Measurements from ENCODE around the gene ZNF561. TPM values are rescaled to one million over a fixed set of nuclear protein-coding genes. Genes with fewer than 3 reads are reported as not detected.

ZNF561 gene
- total RNA-seq, 2 experiments from 2014 or later: 45.1 to 46.2 TPM

DNA sequence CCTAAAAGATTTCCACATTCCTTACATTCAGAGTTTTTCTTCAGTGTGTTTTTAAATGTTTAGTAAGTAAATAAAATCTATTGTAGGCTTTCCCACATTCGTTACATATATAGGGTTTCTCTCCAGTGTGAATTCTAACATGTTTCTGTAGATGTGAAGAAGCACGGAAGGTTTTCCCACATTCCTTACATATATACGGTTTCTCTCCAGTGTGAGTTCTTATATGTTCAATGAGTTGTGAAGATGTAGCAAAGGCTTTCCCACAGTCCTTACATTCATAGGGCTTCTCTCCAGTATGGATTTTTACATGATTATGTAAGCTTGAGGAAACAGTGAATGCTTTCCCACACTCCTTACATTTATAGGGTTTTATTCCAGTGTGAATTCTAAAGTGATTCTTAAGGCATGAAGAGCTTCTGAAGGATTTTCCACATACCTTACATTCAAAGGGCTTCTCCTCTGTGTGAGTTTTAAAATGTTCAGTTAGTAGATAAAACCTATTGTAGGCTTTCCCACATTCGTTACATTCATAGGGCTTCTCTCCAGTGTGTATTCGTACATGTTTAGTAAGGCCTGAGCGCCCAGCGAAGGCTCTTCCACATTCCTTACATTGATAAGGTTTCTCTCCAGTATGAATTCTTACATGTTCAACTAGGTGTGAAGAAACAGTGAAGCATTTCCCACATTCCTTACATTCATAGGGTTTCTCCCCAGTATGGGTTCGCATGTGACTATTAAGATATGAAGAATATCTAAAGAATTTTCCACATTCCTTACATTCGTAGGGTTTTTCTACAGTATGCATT, 54.9 kb downstream of the ZNF561 start:
- Mint-ChIP-seq H3K9me3 (peaks cover 9% of the 10 kb centered on the region), H3K36me3 (ENCODE audit: low read depth) (peaks cover 99% of the 10 kb centered on the region), H3K27ac (peak overlapping the region; percentile 5), H3K4me3 (no peak overlapping the region), H3K4me1 (ENCODE audit: low read depth) (peaks cover 1% of the 10 kb centered on the region), H3K27me3 (no peaks in the 10 kb centered on the region)
- no peak overlapping the region for H3K27ac ChIP-seq (ENCODE audit: low read depth in 1 of 2, low read length in 2 of 2)
- H3K36me3 ChIP-seq (ENCODE audit: insufficient read depth, low read length): peaks cover 78% of the 10 kb centered on the region
- CTCF ChIA-PET: no interaction called here
- no peak overlapping the region for H3K4me3 ChIP-seq (ENCODE audit: low read length)
- peaks cover 56 to 98% of the 10 kb centered on the region in 2 experiments for H3K9me3 ChIP-seq (ENCODE audit: control insufficient read depth in 1 of 2, insufficient read depth in 1 of 2, low read length in 2 of 2)
- intact Hi-C loops (cut with DNase I, micrococcal nuclease): loop anchor here in 1 of 2 experiments (5.0 kb wide), 2 partner anchors 34 to 234 kb away; no protein-coding TSS in a partner anchor
- ATAC-seq (ENCODE audit: poor library complexity) (no peak), DNase-seq (no peak)
- TF ChIP-seq, protein P1, sequence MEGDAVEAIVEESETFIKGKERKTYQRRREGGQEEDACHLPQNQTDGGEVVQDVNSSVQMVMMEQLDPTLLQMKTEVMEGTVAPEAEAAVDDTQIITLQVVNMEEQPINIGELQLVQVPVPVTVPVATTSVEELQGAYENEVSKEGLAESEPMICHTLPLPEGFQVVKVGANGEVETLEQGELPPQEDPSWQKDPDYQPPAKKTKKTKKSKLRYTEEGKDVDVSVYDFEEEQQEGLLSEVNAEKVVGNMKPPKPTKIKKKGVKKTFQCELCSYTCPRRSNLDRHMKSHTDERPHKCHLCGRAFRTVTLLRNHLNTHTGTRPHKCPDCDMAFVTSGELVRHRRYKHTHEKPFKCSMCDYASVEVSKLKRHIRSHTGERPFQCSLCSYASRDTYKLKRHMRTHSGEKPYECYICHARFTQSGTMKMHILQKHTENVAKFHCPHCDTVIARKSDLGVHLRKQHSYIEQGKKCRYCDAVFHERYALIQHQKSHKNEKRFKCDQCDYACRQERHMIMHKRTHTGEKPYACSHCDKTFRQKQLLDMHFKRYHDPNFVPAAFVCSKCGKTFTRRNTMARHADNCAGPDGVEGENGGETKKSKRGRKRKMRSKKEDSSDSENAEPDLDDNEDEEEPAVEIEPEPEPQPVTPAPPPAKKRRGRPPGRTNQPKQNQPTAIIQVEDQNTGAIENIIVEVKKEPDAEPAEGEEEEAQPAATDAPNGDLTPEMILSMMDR (IDR thresholded peaks at IDR 0.05): no peak
- no peaks in the 10 kb centered on the region for H3K27me3 ChIP-seq (ENCODE audit: control insufficient read depth in 1 of 2, insufficient read depth in 2 of 2, low read length in 2 of 2)
- no peaks in the 10 kb centered on the region for H3K4me1 ChIP-seq (ENCODE audit: insufficient read depth, low read length)
- POLR2A ChIA-PET: interaction anchor here (0.6 kb wide), 1 partner anchor 9 kb away, joined by 3 read pairs; no protein-coding TSS in a partner anchor

Other genes starting within 250 kb of the ZNF561 start
- gene ZNF266, start 185.7 kb downstream of the ZNF561 start, total RNA-seq: 10 to 100 TPM; 45.5 to 46.2 TPM
- not detected for gene ZNF560, start 122.6 kb downstream of the ZNF561 start, total RNA-seq
- 10 to 100 TPM; 14.9 to 15.3 TPM for gene ZNF426, start 82.6 kb downstream of the ZNF561 start, total RNA-seq
- gene ZNF121, start 36.7 kb downstream of the ZNF561 start, total RNA-seq: 10 to 100 TPM; 42.0 to 42.1 TPM
- gene ZNF562, start 53.9 kb upstream of the ZNF561 start, total RNA-seq: 10 to 100 TPM; 12.8 to 13.3 TPM
- 1 to 10 TPM; 7.9 to 8.5 TPM for gene ZNF846, start 147.5 kb upstream of the ZNF561 start, total RNA-seq
- 10 to 100 TPM; 33.4 to 38.4 TPM for gene FBXL12, start 197.8 kb upstream of the ZNF561 start, total RNA-seq
- 100 to 1,000 TPM; 163 to 165 TPM for gene UBL5, start 206.7 kb upstream of the ZNF561 start, total RNA-seq
- 10 to 100 TPM; 33.2 to 35.3 TPM for gene PIN1, start 214.1 kb upstream of the ZNF561 start, total RNA-seq